Subcutaneous abdominal adipose tissue (tissue), 5 donors: ENCODE measurements around the gene FAM117A.

Experiments
- H3K27ac ChIP-seq: one replicate; pipeline ENCODE4 v1.7.0; 2013; ENCODE audit warnings: low read depth, mild to moderate bottlenecking, inconsistent platforms, low read length, moderate library complexity
- H3K27me3 ChIP-seq, 5 donors: one replicate each; pipeline ENCODE4 v1.7.0; 2013; ENCODE audit warnings: low read length in 5 of 5, inconsistent platforms in 1 of 5; ENCODE audit not compliant: control insufficient read depth in 5 of 5, insufficient read depth in 4 of 5
- H3K36me3 ChIP-seq, 5 donors: one replicate each; pipeline ENCODE4 v1.7.0; 2013; ENCODE audit warnings: low read length in 5 of 5; ENCODE audit not compliant: control insufficient read depth in 5 of 5, insufficient read depth in 5 of 5
- H3K4me1 ChIP-seq, 5 donors: one replicate each; pipeline ENCODE4 v1.7.0; 2013; ENCODE audit warnings: low read length in 5 of 5, mild to moderate bottlenecking in 3 of 5, moderate library complexity in 1 of 5; ENCODE audit not compliant: control insufficient read depth in 5 of 5, insufficient read depth in 5 of 5
- H3K4me3 ChIP-seq, 5 donors: one replicate each; pipeline ENCODE4 v1.7.0; 2013; ENCODE audit warnings: low read length in 5 of 5, low read depth in 1 of 5
- H3K9ac ChIP-seq, 5 donors: one replicate each; pipeline ENCODE4 v1.7.0; 2013; ENCODE audit warnings: low read length in 5 of 5, mild to moderate bottlenecking in 4 of 5, moderate library complexity in 3 of 5
- H3K9me3 ChIP-seq, 5 donors: one replicate each; pipeline ENCODE4 v1.7.0; 2013; ENCODE audit warnings: low read length in 5 of 5; ENCODE audit not compliant: control insufficient read depth in 5 of 5
- donor health status: healthy.
- donor health status: healthy.
- donor health status: healthy.
- donor health status: healthy.
- donor health status: healthy.

FAM117A gene

DNA sequence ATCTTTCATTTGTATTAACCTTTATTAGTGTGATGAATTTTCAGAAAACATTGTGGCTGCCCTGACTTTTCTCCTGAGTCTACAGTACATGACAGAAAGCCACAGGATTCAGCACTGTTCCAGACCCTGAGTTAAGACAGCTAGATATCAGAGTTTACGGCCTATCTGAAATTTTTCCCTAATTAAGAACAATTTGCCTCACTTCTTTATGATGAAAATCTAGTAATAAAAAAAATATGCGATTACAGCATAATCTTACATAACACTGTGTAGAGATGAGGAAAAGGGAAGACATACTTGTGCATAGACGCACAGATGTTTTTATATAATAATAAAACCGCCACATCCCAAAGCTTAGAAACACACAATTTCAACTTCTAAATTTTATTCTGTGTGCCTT is 93.3 kb downstream of the FAM117A start:
- peak overlapping the region in 3 of 5 donors; percentile 3 to 72 (median 16) for H3K9ac ChIP-seq
- H3K27ac ChIP-seq, result peak overlapping the region; percentile 63
- no peaks in the 10 kb centered on the region for H3K9me3 ChIP-seq
- H3K4me3 ChIP-seq, result no peak overlapping the region
- H3K27me3 ChIP-seq, result no peaks in the 10 kb centered on the region
- peaks cover 0 to 35% (median 23%) of the 10 kb centered on the region in 5 donors for H3K4me1 ChIP-seq
- H3K36me3 ChIP-seq, result peaks cover 0 to 6% (median 4%) of the 10 kb centered on the region in 5 donors

DNA sequence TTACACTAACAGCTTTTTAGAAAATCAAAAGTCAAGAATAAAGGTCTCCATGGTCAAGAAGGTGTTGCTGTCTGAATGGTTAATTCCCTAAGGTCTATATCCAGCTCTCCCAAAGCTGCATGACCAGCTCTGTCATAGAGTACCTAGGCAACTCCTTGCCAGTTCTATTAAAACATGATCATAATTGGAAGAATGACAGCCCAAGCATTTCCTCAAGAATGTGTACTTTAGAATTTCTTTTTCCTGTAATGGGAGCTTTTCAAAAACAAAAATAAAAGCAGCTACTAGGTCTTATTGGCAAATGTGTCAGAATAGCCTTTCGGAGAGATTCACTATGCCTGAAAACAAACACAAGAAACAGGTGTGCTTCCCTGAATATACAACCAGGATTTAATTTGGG is 93.9 kb downstream of the FAM117A start:
- peak overlapping the region in 4 of 5 donors; percentile 3 to 72 (median 40) for H3K9ac ChIP-seq
- peak overlapping the region; percentile 63 for H3K27ac ChIP-seq
- no peak overlapping the region for H3K4me3 ChIP-seq
- H3K36me3 ChIP-seq, result peaks cover 0 to 6% (median 2%) of the 10 kb centered on the region in 5 donors
- no peaks in the 10 kb centered on the region for H3K27me3 ChIP-seq
- no peaks in the 10 kb centered on the region for H3K9me3 ChIP-seq
- H3K4me1 ChIP-seq, result peaks cover 0 to 29% (median 18%) of the 10 kb centered on the region in 5 donors

DNA sequence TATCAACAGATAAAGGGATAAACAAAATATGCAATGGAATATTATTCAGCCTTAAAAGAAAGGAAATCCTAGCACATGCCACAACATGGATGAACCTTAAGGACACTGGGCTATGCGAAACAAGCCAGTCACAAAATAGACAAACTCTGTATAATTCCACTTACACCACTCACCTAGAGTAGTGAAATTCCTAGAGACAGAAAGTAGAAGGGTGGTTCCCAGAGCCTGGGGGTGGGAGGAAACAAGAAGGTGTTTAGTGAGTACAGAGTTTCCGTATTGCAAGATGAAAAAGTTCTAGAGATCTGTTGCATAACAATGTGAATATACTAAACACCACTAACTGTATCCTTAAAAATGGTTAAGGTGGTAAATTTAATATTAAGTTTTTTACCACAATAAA is 96.1 kb downstream of the FAM117A start:
- Histone ChIP-seq H3K9ac (no peak overlapping the region), H3K4me3 (no peak overlapping the region), H3K36me3 (peaks cover 0 to 8% (median 0%) of the 10 kb centered on the region in 5 donors), H3K4me1 (peaks cover 0 to 19% (median 11%) of the 10 kb centered on the region in 5 donors), H3K27ac (no peak overlapping the region), H3K9me3 (no peaks in the 10 kb centered on the region), H3K27me3 (no peaks in the 10 kb centered on the region)

DNA sequence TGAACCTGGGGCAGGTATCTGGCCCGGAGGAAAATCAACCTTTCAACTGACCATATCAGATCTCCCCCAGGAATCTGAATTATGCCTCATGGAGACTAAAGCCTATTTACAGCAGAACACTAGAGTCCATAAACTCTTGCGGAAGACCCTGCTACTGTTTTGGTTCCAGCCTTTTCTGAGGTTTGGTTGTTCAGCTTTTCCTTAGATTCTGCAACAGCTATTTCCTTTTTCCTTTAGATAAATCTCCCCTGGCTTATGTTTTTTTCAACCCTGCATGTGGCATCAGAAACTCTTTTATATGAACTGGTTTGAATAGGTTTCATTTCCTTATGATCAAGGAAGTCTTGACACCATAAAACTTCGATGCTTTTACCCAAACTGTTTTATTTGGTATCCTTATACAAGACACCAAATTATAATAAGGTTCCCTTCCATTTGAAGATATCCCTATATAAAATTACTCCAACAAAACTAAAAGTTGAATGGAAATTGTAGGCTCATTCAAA is 99.2 kb downstream of the FAM117A start:
- Histone ChIP-seq H3K36me3 (peaks cover 0 to 8% (median 0%) of the 10 kb centered on the region in 5 donors), H3K27me3 (no peaks in the 10 kb centered on the region), H3K9ac (no peak overlapping the region), H3K27ac (no peak overlapping the region), H3K4me3 (no peak overlapping the region), H3K9me3 (no peaks in the 10 kb centered on the region), H3K4me1 (peaks cover 0 to 3% (median under 1%) of the 10 kb centered on the region in 5 donors)
